WTC11 (cell line): ENCODE data around the gene NPAS2. TPM values are rescaled to one million over a fixed set of nuclear protein-coding genes. Genes with fewer than 3 reads are reported as not detected.

Source experiments
- ATAC-seq: fragments of 200-7000 bp; cut with Tn5 transposase; 2 replicates; pipeline ENCODE4 v1.10.0; 2021; ENCODE audit warnings: mild to moderate bottlenecking, moderate library complexity
- CTCF ChIA-PET: fragments of 300-600 bp; sonication (Branson Sonifier 250); formaldehyde crosslinking; loops from one replicate; lab custom pipeline; 2021; ENCODE audit warnings: antibody characterized with exemption; lab: Charles Lee
- POLR2A ChIA-PET: fragments of 350-600 bp; sonication (Branson Sonifier 250); formaldehyde crosslinking; loops from one replicate; lab custom pipeline; 2021; ENCODE audit warnings: antibody characterized with exemption; lab: Charles Lee
- DNase-seq: peaks from one replicate; pipeline ENCODE4 v3.0.0; 2021; ENCODE audit warnings: low spot score
- H3K27ac Mint-ChIP-seq: 2 replicates; pipeline ENCODE4 v1.8.0; 2021; ENCODE audit warnings: mixed read lengths
- H3K27me3 Mint-ChIP-seq: 2 replicates; pipeline ENCODE4 v1.8.0; 2021; ENCODE audit warnings: low read depth, mild to moderate bottlenecking, moderate library complexity, mixed read lengths
- H3K36me3 Mint-ChIP-seq: 2 replicates; pipeline ENCODE4 v1.8.0; 2021; ENCODE audit warnings: mixed read lengths
- H3K4me1 Mint-ChIP-seq: 2 replicates; pipeline ENCODE4 v1.8.0; 2022; ENCODE audit warnings: mixed read lengths
- H3K4me3 Mint-ChIP-seq: 2 replicates; pipeline ENCODE4 v1.8.0; 2021; ENCODE audit warnings: mild to moderate bottlenecking, moderate library complexity, mixed read lengths
- H3K9me3 Mint-ChIP-seq: 2 replicates; pipeline ENCODE4 v1.8.0; 2021; ENCODE audit warnings: mixed read lengths
- AFF4 ChIP-seq: sonication (generic); formaldehyde crosslinking; IDR thresholded peaks from 2 replicates; pipeline ENCODE4 v1.8.1; 2023; ENCODE audit warnings: mild to moderate bottlenecking, missing genetic modification reagents, borderline replicate concordance
- AR ChIP-seq: fragments of 250-450 bp; sonication (Bioruptor Pico); IDR thresholded peaks from 2 replicates; pipeline ENCODE4 v1.9.0; 2021; ENCODE audit warnings: mild to moderate bottlenecking
- E2F5 ChIP-seq: sonication (generic); formaldehyde crosslinking; IDR thresholded peaks from 2 replicates; pipeline ENCODE4 v1.8.1; 2022; ENCODE audit warnings: mild to moderate bottlenecking, moderate library complexity, missing genetic modification reagents
- ESRRA ChIP-seq: sonication (generic); formaldehyde crosslinking; IDR thresholded peaks from 2 replicates; pipeline ENCODE4 v1.8.1; 2022; ENCODE audit warnings: mild to moderate bottlenecking, missing genetic modification reagents, borderline replicate concordance
- FOXP4 ChIP-seq: sonication (generic); formaldehyde crosslinking; IDR thresholded peaks from 2 replicates; pipeline ENCODE4 v1.8.0; 2022; ENCODE audit warnings: mild to moderate bottlenecking, missing genetic modification reagents
- GABPB1 ChIP-seq: sonication (generic); formaldehyde crosslinking; IDR thresholded peaks from 2 replicates; pipeline ENCODE4 v1.8.1; 2023; ENCODE audit warnings: mild to moderate bottlenecking, missing genetic modification reagents
- MAX ChIP-seq: sonication (generic); formaldehyde crosslinking; IDR thresholded peaks from 2 replicates; pipeline ENCODE4 v1.8.0; 2022; ENCODE audit warnings: mild to moderate bottlenecking, missing genetic modification reagents
- MYBL2 ChIP-seq: sonication (generic); formaldehyde crosslinking; IDR thresholded peaks from 2 replicates; pipeline ENCODE4 v1.8.1; 2023; ENCODE audit warnings: mild to moderate bottlenecking, moderate library complexity, missing genetic modification reagents
- OVOL2 ChIP-seq: fragments of 250-450 bp; sonication (Bioruptor Pico); IDR thresholded peaks from 2 replicates; pipeline ENCODE4 v1.9.0; 2021; ENCODE audit warnings: mild to moderate bottlenecking, borderline replicate concordance
- RELA ChIP-seq: sonication (generic); formaldehyde crosslinking; IDR thresholded peaks from 2 replicates; pipeline ENCODE4 v1.8.1; 2022; ENCODE audit warnings: missing genetic modification reagents, mild to moderate bottlenecking, borderline replicate concordance
- RORB ChIP-seq: fragments of 250-450 bp; sonication (Bioruptor Pico); IDR thresholded peaks from 2 replicates; pipeline ENCODE4 v1.9.0; 2021; ENCODE audit warnings: mild to moderate bottlenecking
- SOX15 ChIP-seq: fragments of 250-450 bp; sonication (Bioruptor Pico); IDR thresholded peaks from 2 replicates; pipeline ENCODE4 v1.9.0; 2021; ENCODE audit warnings: mild to moderate bottlenecking
- TEAD4 ChIP-seq: sonication (generic); formaldehyde crosslinking; IDR thresholded peaks from 2 replicates; pipeline ENCODE4 v1.8.0; 2022; ENCODE audit warnings: mild to moderate bottlenecking, missing genetic modification reagents
- TP53 ChIP-seq: sonication (generic); formaldehyde crosslinking; IDR thresholded peaks from 2 replicates; pipeline ENCODE4 v1.8.1; 2023; ENCODE audit warnings: mild to moderate bottlenecking, missing genetic modification reagents
- ZNF512 ChIP-seq: sonication (generic); formaldehyde crosslinking; IDR thresholded peaks from 2 replicates; pipeline ENCODE4 v1.8.1; 2022; ENCODE audit warnings: missing genetic modification reagents, borderline replicate concordance
- ZSCAN18 ChIP-seq: fragments of 250-450 bp; sonication (Bioruptor Pico); IDR thresholded peaks from 2 replicates; pipeline ENCODE4 v2.1.2; 2022; ENCODE audit warnings: mild to moderate bottlenecking, moderate library complexity
- total RNA-seq: library from RNA; stranded (reverse); gene quantifications from 3 replicates; pipeline ENCODE4 v1.2.3, GENCODE V29; 2021

Gene NPAS2
- total RNA-seq, 1 experiment from 2014 or later, result 2.6 TPM

GRCh38 chr2:101018934-101019333 is 199.0 kb downstream of the NPAS2 start:
- ChIA-PET POLR2A (no interaction called here), CTCF (no interaction called here)
- Mint-ChIP-seq H3K27ac (peak overlapping the region; percentile 39; the same call in 1 of the 2 replicates), H3K27me3 (no peaks in the 10 kb centered on the region), H3K4me1 (no peaks in the 10 kb centered on the region), H3K9me3 (no peaks in the 10 kb centered on the region), H3K4me3 (no peak overlapping the region), H3K36me3 (peaks cover 66% of the 10 kb centered on the region)
- TF ChIP-seq TP53 (CRISPR knock-in tag), result no peak
- TF ChIP-seq RELA, result no peak
- TF ChIP-seq RORB (CRISPR knock-in tag), result no peak
- DNase-seq, result no peak
- ATAC-seq, result no peak

- Mint-ChIP-seq H3K27me3 (no peaks in the 10 kb centered on the region), H3K4me3 (no peak overlapping the region), H3K36me3 (peaks cover 57% of the 10 kb centered on the region), H3K27ac (no peak overlapping the region), H3K4me1 (peaks cover 15% of the 10 kb centered on the region), H3K9me3 (no peaks in the 10 kb centered on the region)
- POLR2A ChIA-PET, result no interaction called here
- TF ChIP-seq FOXP4 (CRISPR knock-in tag) (no peak), MAX (CRISPR knock-in tag) (no peak)
- DNase-seq (no peak), ATAC-seq (no peak)
- CTCF ChIA-PET, result no interaction called here
Measured at GRCh38 chr2:101022221-101022620, 202.3 kb downstream of the NPAS2 start.

- CTCF ChIA-PET, result no interaction called here
- no peak for ATAC-seq
- TF ChIP-seq TEAD4 (CRISPR knock-in tag) (no peak), GABPB1 (CRISPR knock-in tag) (no peak), ESRRA (no peak), MYBL2 (CRISPR knock-in tag) (no peak), ZNF512 (no peak), SOX15 (CRISPR knock-in tag) (no peak), OVOL2 (CRISPR knock-in tag) (no peak), AR (no peak), AFF4 (CRISPR knock-in tag) (no peak), ZSCAN18 (CRISPR knock-in tag) (no peak), E2F5 (no peak)
Measured at GRCh38 chr2:101023327-101024107, 203.6 kb downstream of the NPAS2 start.

More at GRCh38 chr2:101023327-101024107, 203.6 kb downstream of the NPAS2 start:
- Mint-ChIP-seq H3K27ac (no peak overlapping the region), H3K9me3 (no peaks in the 10 kb centered on the region), H3K36me3 (peaks cover 47% of the 10 kb centered on the region), H3K4me3 (no peak overlapping the region), H3K4me1 (peaks cover 15% of the 10 kb centered on the region), H3K27me3 (no peaks in the 10 kb centered on the region)
- POLR2A ChIA-PET, result no interaction called here
- no peak for DNase-seq
